Right hindlimb (tissue), 1 donor: ENCODE data around the gene SSRP1.
"Not testable (repeated sequence)": the region's sequence is repeated elsewhere in the genome, so short reads cannot be mapped to it uniquely, and the experiment has no call there.

ENCODE experiments used
- DNase-seq: peaks from one replicate; pipeline ENCODE4 v3.0.0-alpha.2; 2018

Gene SSRP1

GRCh38 chr11:57294225-57295131 is 41.2 kb downstream of the SSRP1 start:
- DNase-seq: no peak

GRCh38 chr11:57290288-57290687 is 45.4 kb downstream of the SSRP1 start:
- no peak for DNase-seq

GRCh38 chr11:57288771-57289579 is 46.7 kb downstream of the SSRP1 start:
- DNase-seq: no peak

GRCh38 chr11:57287884-57288283 is 47.8 kb downstream of the SSRP1 start:
- no peak for DNase-seq

DNA sequence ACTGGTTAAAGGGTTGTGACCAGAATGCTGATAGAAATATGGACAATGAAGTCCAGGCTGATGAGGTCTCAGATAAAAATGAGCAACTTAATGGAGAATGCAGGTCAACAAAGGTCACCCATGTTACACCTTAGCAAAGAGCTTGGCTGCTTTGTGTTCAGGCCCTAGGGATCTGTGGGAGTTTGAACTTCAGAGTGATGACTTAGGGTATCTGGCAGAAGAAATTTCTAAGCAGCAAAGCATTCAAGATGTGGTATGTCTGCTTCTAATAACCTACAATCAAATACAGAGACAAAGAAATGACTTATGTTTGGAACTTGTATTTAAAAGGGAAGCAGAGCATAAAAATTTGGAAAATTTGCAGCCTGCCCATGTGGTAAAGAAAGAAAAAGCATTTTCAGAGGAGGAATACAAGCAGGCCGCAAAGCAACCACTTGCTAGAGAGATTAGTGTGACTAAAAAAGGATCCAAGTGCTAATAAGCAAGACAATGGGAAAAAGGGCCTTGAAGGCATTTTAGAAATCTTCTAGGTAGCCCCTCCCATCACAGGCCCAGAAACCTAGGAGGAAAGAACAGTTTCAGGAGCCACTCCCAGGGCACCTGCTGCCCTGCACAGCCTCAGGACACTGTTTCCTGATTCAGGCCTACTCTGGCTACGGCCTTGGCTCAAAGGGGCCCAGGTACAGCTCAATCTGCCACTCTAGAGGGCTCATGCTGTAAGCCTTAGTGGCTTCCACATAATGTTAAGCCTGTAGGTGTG is 52.3 kb downstream of the SSRP1 start:
- DNase-seq: no peak

GRCh38 chr11:57281546-57281945 is 54.1 kb downstream of the SSRP1 start:
- not testable (repeated sequence) for DNase-seq

DNA sequence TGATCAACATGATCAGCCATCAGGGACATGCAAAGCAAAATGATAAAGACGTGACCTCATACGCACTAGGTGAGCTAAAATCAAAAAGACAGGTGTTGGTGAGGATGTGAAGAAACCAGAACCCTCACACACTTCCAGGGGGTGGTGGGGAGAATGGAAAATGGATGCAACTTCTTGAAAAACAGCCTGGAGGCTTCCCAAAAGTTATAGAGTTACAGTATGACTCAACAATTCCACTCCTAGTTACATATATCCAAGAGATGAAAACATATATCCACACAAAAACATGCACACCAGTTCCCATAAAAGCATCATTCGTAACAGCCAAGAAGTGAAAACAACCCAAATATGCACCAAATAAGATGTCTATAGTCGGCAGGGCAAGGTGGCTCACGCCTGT is 56.6 kb downstream of the SSRP1 start:
- DNase-seq: no peak

- no peak for DNase-seq
These were observed 57.0 kb downstream of the SSRP1 start for GRCh38 chr11:57278721-57279095.

GRCh38 chr11:57277845-57278720 is 57.6 kb downstream of the SSRP1 start:
- peak; percentile 81 for DNase-seq

DNA sequence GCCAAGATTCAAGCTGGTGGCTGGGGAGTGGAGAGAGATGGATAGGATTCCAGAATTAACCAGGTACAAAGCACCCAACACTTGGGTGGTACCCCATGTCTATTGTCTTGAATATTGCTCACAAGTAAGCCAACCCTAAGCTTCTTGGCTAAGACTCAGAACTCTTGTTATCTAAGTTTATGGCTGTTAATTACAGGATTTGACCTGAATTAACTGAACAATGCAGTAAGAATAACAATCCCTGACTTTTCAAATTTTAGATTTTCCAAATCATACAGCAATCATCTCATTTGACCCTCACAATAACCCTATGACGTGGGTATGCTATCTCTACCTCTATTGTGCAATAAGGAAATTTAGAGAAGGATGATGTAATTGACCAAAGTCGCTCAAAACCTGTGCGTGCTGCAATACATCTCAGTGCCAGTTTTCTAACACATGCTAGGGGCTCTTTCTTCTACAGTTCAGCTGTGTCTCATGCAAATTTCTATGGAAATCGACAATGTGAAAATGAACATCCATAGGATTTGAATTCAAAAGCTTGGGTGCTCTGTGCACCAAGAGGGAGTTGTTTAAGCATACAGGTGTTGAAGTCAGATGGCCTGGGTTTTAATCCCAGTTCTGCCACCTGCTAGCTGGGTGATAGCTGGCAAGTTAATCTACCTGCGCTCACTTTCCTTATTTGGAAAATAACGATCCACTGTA is 58.6 kb downstream of the SSRP1 start:
- DNase-seq: no peak

GRCh38 chr11:57276169-57276970 is 59.3 kb downstream of the SSRP1 start:
- DNase-seq: no peak
